HG03175 (cell line): ENCODE data around the gene PRUNE2.
A peak's percentile ranks its signal among the peaks of the same experiment; 100 is the strongest.
"Not testable (repeated sequence)": the region's sequence is repeated elsewhere in the genome, so short reads cannot be mapped to it uniquely, and the experiment has no call there.

Source experiments
- ATAC-seq: cut with Tn5 transposase; IDR thresholded peaks from one replicate; pipeline ENCODE4 v1.9.1; 2021; ENCODE audit warnings: mild to moderate bottlenecking, moderate library complexity; ENCODE audit not compliant: unreplicated experiment

The PRUNE2 gene

DNA sequence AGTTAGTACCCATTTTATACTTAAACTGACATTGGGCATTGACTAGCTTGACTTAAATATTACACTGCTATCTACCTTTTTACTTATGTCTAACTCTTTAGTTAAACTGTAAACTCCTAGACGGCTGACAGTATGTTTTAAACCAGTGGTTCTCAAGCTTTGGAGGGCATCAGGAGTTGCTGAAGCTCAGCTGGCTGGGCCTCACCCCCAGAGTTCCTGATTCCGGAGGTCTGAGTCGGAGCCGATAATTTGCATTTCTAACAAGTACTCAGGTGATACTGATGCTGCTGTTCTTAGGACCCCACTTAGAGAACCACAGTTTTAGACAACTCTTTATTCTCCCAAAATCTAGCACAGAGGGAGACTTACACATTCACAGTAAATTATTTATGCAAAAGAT is 205.0 kb downstream of the PRUNE2 start:
- ATAC-seq, result no peak

- no peak for ATAC-seq
These were observed 205.9 kb downstream of the PRUNE2 start for GRCh38 chr9:76699971-76700370.

DNA sequence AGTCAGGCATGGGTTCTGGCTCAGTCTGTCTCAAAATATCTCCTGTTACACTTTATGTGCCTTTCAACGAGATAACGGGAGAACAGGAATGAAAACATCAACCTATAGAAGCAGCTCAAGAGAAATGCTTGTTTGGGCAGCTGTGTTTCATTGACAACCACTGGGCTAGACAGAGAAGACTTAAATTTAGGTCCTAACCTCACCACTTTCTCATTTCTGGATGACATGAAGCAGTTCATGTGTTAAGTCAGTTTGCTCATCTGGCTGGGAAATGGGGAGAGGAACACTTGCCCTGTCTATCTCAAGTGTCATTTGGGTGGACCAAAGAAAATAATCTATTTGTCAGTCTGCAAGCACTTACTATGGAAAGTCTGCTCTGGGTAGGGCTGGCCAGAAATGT is 208.4 kb downstream of the PRUNE2 start:
- no peak for ATAC-seq

GRCh38 chr9:76697081-76697480 is 208.8 kb downstream of the PRUNE2 start:
- ATAC-seq, result no peak

DNA sequence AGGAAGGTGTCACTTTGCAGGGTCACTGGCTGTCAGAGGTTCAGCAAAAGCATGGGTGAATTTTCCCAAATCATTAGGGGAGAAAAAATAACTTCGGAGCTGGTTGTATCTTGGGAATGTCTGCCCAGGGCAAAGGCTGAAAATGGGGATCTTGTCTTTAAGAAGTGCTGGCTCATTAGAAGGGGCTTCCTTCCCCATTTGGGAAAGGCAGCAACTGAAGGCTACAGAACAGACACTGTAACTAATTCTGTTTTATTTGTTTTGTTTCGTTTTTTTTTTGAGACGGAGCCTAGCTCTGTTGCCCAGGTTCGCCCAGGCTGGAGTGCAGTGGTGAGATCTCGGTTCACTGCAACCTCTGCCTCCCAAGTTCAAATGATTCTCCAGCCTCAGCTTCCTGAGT is 212.0 kb downstream of the PRUNE2 start:
- ATAC-seq, result no peak

DNA sequence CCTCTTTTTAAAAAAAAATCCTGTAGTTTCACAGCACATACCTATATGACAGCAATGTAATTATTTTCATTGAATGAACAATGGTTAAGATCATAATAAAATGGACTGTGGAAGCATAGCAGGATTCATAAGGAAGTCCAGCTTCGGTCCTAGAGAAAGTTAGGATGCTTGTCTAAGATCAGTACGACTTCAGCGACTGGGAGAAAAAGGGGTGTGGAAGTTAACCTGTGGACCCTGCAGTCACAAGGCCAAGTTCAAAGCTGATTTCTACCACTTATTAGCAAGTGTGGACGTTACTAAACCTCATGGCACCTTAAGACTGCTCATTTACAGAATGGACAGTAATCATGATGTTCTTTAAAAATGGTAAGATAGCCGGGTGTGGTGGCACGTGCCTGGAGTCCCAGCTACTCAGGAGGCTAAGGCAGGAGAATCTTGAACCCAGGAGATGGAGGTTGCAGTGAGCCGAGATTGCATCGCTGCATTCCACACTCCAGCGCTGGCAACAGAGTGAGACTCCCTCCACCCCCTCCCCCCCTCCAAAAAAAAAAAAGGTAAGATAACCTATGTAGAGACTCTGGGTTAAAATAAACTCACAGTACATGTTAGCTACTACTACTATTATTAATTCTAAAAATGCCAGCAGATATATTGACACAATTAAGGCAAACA is 213.3 kb downstream of the PRUNE2 start:
- ATAC-seq, result no peak

DNA sequence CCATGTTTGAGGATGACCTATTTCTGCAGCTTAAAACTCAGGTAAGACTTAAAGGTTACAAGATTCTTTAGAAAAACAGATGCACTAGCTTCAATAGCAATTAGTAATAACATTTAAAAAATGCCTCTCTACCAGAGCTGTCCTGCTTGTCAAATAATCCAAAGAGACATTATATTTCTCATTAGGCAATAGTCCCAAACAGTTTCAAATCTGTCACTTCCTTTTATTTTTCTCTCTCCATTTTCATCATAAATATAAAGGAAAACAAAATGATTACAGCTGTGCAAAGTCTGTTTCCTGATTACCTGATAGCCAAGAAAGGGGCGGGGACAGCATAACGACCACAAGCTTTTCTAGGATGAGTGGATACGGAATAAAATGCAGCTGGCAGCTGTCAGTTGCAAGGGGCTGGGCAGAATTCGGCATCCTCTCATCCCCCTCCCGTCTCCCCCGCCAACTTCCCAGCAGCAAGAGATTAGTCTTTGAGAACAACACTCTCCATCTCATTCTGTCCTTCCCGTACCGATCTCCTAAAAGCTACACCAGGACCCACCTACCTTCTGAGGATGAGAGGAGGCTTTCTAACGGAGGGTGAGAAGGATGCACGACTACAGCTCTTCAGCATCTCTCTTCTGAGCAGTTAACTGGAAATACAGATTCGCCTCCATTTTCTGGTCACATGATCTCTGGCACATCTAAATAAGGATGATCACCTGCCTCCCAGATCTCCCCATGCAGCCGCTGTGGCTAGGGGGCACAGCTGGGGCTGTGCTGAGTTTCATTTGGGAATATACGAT is 214.2 kb downstream of the PRUNE2 start:
- ATAC-seq, result no peak

- no peak for ATAC-seq
These were observed 214.9 kb downstream of the PRUNE2 start for GRCh38 chr9:76690973-76691370.

GRCh38 chr9:76690246-76690972 is 215.5 kb downstream of the PRUNE2 start:
- no peak for ATAC-seq

DNA sequence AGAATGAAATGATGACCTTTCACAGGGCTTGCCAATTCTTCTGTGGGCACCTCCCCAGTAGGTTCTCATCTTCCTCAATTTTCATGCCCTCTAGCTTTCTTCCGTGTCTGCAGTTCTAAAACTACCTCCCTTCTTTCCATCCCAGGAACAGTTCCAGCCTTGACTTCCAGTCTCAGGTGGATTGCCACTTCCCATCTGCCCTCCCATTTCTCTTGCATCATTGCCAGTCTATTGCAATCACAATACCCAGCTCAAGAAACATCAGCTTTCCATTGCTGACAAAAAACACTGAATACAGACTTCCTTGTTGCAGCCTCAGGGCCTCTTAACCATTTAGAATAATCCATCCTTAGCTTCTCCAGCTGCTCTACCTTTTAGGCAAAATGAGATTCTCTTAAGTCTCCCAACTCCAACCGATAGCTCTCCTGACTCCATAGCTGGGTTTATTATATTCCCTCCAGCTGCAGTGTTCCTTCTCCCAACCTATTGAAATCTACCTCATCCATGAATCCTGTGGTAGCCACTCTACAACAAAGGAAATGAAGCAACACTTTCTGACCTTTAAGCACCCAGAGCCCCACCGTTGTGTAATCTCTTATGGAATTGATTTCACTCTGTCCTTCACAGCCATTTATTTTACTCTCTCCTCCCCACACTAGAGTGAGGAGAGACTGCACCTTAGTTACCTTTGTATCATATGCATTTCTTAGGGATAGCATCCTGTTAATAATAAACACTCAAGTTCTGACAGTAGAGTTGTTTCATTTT is 217.3 kb downstream of the PRUNE2 start:
- no peak for ATAC-seq

DNA sequence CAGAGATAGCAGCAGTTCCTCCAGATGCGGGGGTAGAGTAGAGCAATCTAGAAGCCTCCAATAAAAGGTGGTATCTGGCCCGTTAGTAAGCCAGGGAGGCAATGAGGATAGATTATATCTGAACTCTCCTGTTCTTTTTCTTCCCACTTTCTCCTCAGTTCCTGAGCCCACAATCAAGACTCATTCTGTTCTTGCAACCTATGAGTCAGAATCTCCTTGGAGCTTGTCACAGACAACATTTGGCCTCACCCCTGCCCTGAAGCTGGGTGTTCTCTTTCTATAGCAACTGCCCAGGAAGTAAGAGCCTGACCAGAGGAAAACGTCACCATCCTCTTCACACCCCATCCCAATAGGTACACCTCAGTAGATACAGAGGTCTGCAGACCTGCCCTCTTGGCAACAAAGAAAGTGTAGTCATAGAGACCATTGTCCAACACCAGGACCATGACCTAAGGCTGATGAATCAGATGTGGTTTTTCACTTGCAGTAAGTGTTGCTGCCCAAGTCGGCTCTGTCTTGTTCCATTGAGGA is 218.0 kb downstream of the PRUNE2 start:
- ATAC-seq, result peak; percentile 61

DNA sequence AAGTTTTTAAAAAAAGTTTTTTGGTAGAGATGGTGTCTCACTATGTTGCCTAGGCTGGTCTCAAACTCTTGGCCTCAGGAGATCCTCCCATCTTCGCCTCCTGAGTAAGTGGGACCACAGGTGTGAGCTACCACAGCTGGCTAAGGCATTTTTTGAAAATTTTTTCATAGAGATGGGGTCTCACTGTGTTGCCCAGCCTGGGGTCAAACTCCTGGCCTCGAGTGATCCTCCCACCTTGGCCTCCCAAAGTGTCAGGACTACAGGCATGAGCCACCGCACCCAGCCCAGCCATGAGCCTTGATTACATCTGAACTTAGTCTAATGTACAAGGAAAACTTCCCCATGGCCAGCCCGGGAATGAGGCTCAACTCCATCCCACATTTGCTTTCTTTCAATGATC is 219.2 kb downstream of the PRUNE2 start:
- no peak for ATAC-seq

DNA sequence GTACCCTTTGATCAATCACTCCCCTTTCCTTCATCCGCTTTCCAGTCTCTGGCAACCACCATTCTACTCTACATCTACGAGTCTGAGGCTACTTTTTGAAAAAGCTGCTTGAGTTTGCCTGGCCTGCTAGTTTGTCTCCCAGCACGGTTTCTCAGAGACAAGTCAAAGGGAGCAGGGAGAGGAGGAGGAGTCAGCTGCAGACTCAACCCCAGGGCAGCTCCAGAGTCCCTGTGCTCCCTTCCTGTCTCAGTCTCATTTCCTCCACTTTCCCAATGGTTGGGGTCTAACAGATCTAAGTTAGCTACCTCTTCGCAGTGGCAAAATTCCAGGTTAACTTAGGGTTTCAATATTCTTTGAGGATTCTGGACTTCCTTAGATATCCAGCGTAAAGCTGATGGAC is 221.7 kb downstream of the PRUNE2 start:
- no peak for ATAC-seq

DNA sequence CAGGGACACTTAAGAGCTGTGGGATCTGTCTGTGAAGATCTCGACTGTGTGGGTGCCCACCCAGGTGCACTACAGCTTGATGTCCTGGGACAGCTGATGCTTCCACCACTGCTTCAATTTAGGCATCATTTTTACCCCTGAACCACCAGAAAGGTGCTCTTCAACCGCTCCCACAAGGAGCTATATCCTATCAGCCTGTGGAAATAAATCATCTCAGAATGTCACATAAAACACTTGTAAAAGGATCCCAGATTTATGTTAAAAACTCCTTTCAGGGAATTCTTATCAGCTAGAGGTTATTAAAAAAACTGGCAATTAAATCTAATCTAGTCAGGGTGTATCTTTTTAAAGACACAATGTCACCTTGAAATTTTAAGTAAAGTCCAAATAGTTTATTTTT is 224.4 kb downstream of the PRUNE2 start:
- ATAC-seq, result no peak

DNA sequence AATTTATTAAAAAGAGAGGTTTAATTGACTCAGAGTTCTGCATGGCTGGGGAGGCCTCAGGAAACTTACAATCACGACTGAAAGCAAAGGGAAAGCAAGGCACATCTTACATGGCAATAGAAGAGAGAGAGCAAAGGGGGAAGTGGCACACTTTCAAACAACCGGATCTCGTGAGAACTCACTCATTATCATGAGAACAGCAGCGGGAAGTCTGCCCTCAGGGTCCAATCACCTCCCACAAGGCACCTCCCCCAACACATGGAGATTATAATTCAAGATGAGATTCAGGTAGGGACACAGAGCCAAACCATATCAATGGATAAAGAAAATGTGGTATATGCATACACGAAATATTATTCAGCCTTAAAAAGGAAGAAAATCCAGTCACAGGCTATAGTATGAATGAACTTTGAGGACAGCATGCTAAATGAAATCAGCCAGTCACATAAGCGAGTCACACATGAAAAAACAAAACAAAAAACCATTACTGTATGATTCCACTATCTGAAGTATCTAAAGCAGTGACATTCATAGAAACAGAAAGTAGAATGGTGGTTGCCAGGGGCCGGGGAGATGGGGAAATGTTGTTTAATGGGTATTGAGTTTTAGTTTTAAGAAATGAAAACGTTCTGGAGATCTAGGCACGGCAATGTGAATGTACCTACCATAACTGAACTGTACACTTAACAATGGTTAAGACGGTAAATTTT is 225.0 kb downstream of the PRUNE2 start:
- no peak for ATAC-seq

DNA sequence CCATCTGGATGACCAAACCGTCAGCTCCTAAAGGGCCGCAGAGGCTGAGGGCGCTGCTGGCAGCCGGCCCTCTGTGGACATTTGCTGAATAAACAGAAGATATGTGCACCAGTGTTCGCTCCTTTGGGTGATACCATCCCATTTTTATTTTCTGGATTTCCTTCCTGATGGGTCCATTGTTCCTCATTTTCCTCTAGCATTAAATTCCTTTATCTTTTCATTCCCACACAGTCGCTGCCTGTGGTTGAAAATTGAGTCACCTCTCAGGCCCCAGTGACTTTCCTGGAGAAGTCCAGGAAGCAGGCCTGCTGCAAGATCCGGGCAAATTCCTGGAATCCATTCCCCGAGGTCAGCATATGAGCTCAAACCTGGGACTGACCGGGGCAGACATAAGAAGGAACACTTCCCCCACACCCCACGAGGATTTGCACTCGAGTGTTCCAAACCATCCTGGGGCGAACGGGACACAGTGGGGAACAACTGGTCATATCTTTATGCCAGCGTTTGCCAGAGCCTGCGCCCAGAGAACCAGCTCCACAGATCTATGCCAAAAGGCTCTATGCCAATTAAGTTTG is 228.3 kb downstream of the PRUNE2 start:
- no peak for ATAC-seq

DNA sequence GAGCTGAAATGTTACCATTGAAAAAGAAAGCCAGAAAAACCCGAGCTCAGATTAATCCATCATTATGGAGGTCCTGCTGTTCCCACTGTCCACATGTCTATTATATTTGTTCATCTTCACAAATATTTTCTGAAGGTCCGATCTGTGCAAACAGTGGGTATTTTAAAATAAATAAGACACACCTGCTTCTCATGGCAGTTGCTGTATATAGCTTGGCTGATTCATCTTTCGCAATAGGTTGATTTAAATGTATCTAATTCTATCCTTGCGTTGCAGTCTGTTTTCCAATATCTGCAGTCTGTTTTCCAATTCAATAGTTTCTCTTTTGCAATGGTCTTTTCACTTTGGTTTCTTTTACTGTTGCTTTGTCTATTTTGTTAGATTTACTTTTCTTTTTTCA is 229.1 kb downstream of the PRUNE2 start:
- ATAC-seq, result no peak

- no peak for ATAC-seq
These were observed 238.4 kb downstream of the PRUNE2 start for GRCh38 chr9:76667521-76667957.

DNA sequence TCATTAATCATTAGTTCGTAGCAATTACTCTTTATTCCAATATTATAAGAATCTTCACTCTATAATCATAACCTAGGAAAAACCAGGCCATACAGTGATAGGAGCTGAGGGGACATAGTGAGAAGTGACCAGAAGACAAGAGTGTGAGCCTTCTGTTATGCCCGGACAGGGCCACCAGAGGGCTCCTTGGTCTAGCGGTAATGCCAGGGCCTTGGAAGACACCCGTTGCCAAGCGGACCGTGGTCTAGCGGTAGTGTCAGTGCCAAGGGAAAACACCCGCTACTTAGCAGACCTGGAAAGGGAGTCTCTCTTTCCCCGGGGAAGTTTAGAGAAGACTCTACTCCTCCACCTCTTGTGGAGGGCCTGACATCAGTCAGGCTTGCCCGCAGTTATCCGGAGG is 239.9 kb downstream of the PRUNE2 start:
- not testable (repeated sequence) for ATAC-seq

GRCh38 chr9:76665458-76665857 is 240.5 kb downstream of the PRUNE2 start:
- ATAC-seq, result no peak
